CD4-positive, alpha-beta T cell (primary cell): ENCODE results near the gene MSS51. TPM values are rescaled to one million over a fixed set of nuclear protein-coding genes. Genes with fewer than 3 reads are reported as not detected.

Experiments used
- ATAC-seq: fragments of 200-7000 bp; cut with Tn5 transposase; one replicate; pipeline ENCODE4 v1.10.0; 2022; ENCODE audit warnings: mild to moderate bottlenecking; ENCODE audit not compliant: poor library complexity
- CTCF ChIA-PET: fragments of 350-600 bp; sonication (Branson Sonifier 250); formaldehyde crosslinking; loops from one replicate; lab custom pipeline; 2021; ENCODE audit warnings: antibody characterized with exemption, inconsistent platforms; lab: Charles Lee
- POLR2A ChIA-PET: fragments of 350-600 bp; sonication (Branson Sonifier 250); formaldehyde crosslinking; loops from one replicate; lab custom pipeline; 2021; ENCODE audit warnings: antibody characterized with exemption, inconsistent platforms; lab: Charles Lee
- DNase-seq, 14 experiments: peaks; one replicate each; pipeline ENCODE4 v3.0.0-alpha.2; 2013 to 2020; ENCODE audit warnings: mixed read lengths in 2 of 14
- H3K27ac ChIP-seq, 2 donors: one replicate each; pipeline versions ENCODE4 v1.5.1 to v1.7.0; 2013; ENCODE audit warnings: low read length in 2 of 2, low read depth in 1 of 2, mild to moderate bottlenecking in 1 of 2
- H3K27me3 ChIP-seq, 2 experiments: 1 replicate in 1 of 2; 2 replicates in 1 of 2; pipeline versions ENCODE4 v1.6.1 to v1.7.0; 2013; ENCODE audit warnings: low read length in 2 of 2, control low read depth in 1 of 2, mild to moderate bottlenecking in 1 of 2, moderate library complexity in 1 of 2; ENCODE audit not compliant: insufficient read depth in 2 of 2, control insufficient read depth in 1 of 2
- H3K36me3 ChIP-seq: one replicate; pipeline ENCODE4 v1.6.1; 2013; ENCODE audit warnings: low read length, control low read depth; ENCODE audit not compliant: insufficient read depth
- H3K4me1 ChIP-seq: one replicate; pipeline ENCODE4 v1.6.1; 2013; ENCODE audit warnings: low read length, control low read depth; ENCODE audit not compliant: insufficient read depth
- H3K4me3 ChIP-seq: one replicate; pipeline ENCODE4 v1.5.1; 2013; ENCODE audit warnings: mild to moderate bottlenecking, low read length, moderate library complexity
- H3K9me3 ChIP-seq, 2 experiments: 1 replicate in 1 of 2; 2 replicates in 1 of 2; pipeline versions ENCODE4 v1.6.1 to v1.7.0; 2013; ENCODE audit warnings: low read length in 2 of 2, mild to moderate bottlenecking in 2 of 2, control low read depth in 1 of 2, moderate library complexity in 1 of 2; ENCODE audit not compliant: control insufficient read depth in 1 of 2, insufficient read depth in 1 of 2
- H3K27ac Mint-ChIP-seq: one replicate; pipeline ENCODE4 v1.8.0; 2020; ENCODE audit warnings: mixed read lengths
- H3K27me3 Mint-ChIP-seq: one replicate; pipeline ENCODE4 v1.8.0; 2021; ENCODE audit warnings: mixed read lengths
- H3K36me3 Mint-ChIP-seq: one replicate; pipeline ENCODE4 v1.8.0; 2021; ENCODE audit warnings: low read depth, mixed read lengths
- H3K4me1 Mint-ChIP-seq: one replicate; pipeline ENCODE4 v1.8.0; 2021; ENCODE audit warnings: low read depth, mixed read lengths
- H3K4me3 Mint-ChIP-seq: one replicate; pipeline ENCODE4 v1.8.0; 2020; ENCODE audit warnings: mild to moderate bottlenecking, mixed read lengths
- H3K9me3 Mint-ChIP-seq: one replicate; pipeline ENCODE4 v1.8.0; 2020; ENCODE audit warnings: mixed read lengths
- CTCF ChIP-seq: fragments of 200-600 bp; IDR thresholded peaks from one replicate; pipeline ENCODE4 v1.8.0; 2022; ENCODE audit warnings: antibody characterized with exemption, mild to moderate bottlenecking
- intact Hi-C, 2 experiments: fragments of 100-400 bp; cut with DNase I in 1 of 2; cut with micrococcal nuclease in 1 of 2; formaldehyde crosslinking; loops; one replicate each; pipeline versions ENCODE4 v1.15.1 to v1.9.0; 2023 to 2025; cut with DNase I, micrococcal nuclease
- total RNA-seq, 174 experiments: library from RNA in 2 of 174; stranded (reverse) in 2 of 174; gene quantifications; one replicate each; pipeline ENCODE4 v1.2.3 and lab custom pipeline; 2021 to 2026

MSS51 gene
- total RNA-seq, 2 experiments from 2014 or later: 1.1 TPM

DNA sequence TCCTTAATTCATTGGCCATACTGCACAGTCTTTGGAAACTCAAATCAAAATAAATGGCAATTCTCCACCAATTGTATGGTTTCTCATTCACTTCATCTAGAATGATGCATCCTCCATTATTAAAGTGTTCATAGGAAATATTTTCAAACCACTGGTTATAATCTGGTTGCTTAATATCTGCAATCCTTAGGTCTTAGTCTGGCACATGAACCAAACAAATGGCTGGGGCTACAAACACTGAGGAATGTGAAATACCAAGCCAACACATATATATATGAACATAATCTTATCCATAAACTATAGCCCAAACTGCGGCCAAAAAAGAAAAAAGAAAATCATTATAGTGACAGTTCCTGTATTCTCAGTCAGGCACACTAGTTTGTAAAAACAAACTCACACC is 5.7 kb upstream of the MSS51 start:
- peaks cover 34% of the 10 kb centered on the region for H3K36me3 ChIP-seq
- no peaks in the 10 kb centered on the region for H3K27me3 ChIP-seq
- peaks cover 7% of the 10 kb centered on the region for H3K4me1 Mint-ChIP-seq
- ATAC-seq: no peak
- no peaks in the 10 kb centered on the region for H3K9me3 Mint-ChIP-seq
- H3K4me3 Mint-ChIP-seq: no peak overlapping the region
- H3K36me3 Mint-ChIP-seq: peaks cover 67% of the 10 kb centered on the region
- TF ChIP-seq CTCF: no peak
- DNase-seq: no peak
- H3K27ac Mint-ChIP-seq: peak overlapping the region; percentile 51
- POLR2A ChIA-PET: no interaction called here
- intact Hi-C loops: no loop called here
- no peak overlapping the region for H3K4me3 ChIP-seq
- CTCF ChIA-PET: no interaction called here
- H3K9me3 ChIP-seq: no peaks in the 10 kb centered on the region
- no peaks in the 10 kb centered on the region for H3K27me3 Mint-ChIP-seq
- H3K4me1 ChIP-seq: no peaks in the 10 kb centered on the region
- no peak overlapping the region for H3K27ac ChIP-seq

DNA sequence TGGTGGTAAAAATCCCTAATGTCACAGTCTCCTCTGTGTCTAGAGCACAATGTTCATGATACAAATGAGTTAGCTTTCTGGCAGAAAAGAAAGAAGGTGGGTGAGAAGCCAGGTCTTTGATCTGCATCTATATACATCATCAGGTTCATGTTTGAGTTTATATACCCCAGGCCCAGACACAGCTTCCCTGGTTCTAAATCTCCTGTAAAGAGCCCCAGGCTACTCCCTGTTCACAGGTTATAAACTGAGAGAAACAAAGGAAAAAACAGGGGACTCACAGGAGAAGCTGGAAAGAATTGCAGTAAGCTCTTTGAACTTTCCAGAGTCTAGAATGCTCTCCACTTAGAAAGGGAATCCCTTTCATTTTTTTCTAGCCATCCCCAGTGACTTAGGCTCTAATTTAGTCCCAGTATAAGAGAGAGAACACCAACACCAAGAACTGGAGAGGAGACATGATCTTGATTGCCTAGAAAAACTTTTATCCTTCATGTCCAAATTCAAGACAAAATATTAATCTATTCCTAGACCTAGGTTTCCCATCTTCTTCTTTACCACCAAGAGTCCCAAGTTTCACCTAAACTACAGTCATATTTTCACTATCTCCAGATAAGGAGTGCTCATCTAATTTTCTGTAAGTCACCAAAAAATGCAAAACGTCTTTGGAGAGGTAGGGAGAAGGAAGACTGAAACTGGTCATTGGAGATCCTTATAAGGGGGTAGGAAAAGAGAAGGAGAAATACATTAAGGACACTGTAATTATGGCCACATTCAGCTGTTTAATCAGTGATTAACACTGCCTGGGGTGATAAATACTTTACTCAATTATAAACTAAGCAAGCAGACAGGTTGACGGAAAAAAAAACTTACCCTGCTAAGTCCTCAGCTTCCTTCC is 469 bp downstream of the MSS51 start:
- Histone ChIP-seq H3K9me3 (no peaks in the 10 kb centered on the region), H3K4me3 (no peak overlapping the region), H3K4me1 (peaks cover 5% of the 10 kb centered on the region), H3K27ac (no peak overlapping the region), H3K27me3 (no peaks in the 10 kb centered on the region), H3K36me3 (peaks cover 10% of the 10 kb centered on the region)
- Mint-ChIP-seq H3K36me3 (peaks cover 19% of the 10 kb centered on the region), H3K27ac (peak overlapping the region; percentile 6), H3K4me3 (no peak overlapping the region), H3K9me3 (no peaks in the 10 kb centered on the region), H3K4me1 (peaks cover 25% of the 10 kb centered on the region), H3K27me3 (no peaks in the 10 kb centered on the region)
- no peak for DNase-seq
- ChIA-PET POLR2A (no interaction called here), CTCF (no interaction called here)
- ATAC-seq: no peak
- intact Hi-C loops: no loop called here
- no peak for TF ChIP-seq CTCF

GRCh38 chr10:73426318-73426717 is 7.0 kb downstream of the MSS51 start:
- no peak for DNase-seq
- Histone ChIP-seq H3K9me3 (no peaks in the 10 kb centered on the region), H3K27me3 (no peaks in the 10 kb centered on the region), H3K4me3 (no peak overlapping the region), H3K36me3 (peaks cover 47% of the 10 kb centered on the region), H3K4me1 (no peaks in the 10 kb centered on the region), H3K27ac (no peak overlapping the region)
- no peak for TF ChIP-seq CTCF
- no peak overlapping the region for H3K4me3 Mint-ChIP-seq
- H3K36me3 Mint-ChIP-seq: peaks cover 52% of the 10 kb centered on the region
- no peak for ATAC-seq
- POLR2A ChIA-PET: no interaction called here
- H3K27me3 Mint-ChIP-seq: no peaks in the 10 kb centered on the region
- no peaks in the 10 kb centered on the region for H3K9me3 Mint-ChIP-seq
- CTCF ChIA-PET: no interaction called here
- H3K4me1 Mint-ChIP-seq: no peaks in the 10 kb centered on the region
- H3K27ac Mint-ChIP-seq: no peak overlapping the region
- intact Hi-C loops: no loop called here
